Mucosa of descending colon (tissue), 3 donors: ENCODE measurements around the gene ATP6V0C. TPM values are rescaled to one million over a fixed set of nuclear protein-coding genes. Genes with fewer than 3 reads are reported as not detected.
"Not testable (repeated sequence)": the region's sequence is repeated elsewhere in the genome, so short reads cannot be mapped to it uniquely, and the experiment has no call there.

Experiments used
- ATAC-seq: fragments of 200-7000 bp; cut with Tn5 transposase; one replicate; pipeline ENCODE4 v1.9.1; 2020; ENCODE audit warnings: mild to moderate bottlenecking, moderate library complexity
- DNase-seq, 3 donors: peaks; one replicate each; pipeline ENCODE4 v3.0.0-alpha.2; 2020
- H3K36me3 ChIP-seq: fragments of 200-600 bp; one replicate; pipeline ENCODE4 v1.8.0; 2021; ENCODE audit warnings: low read depth, mild to moderate bottlenecking
- H3K4me1 ChIP-seq: fragments of 200-600 bp; one replicate; pipeline ENCODE4 v1.8.0; 2021; ENCODE audit warnings: low read depth, mild to moderate bottlenecking
- H3K4me3 ChIP-seq: fragments of 200-600 bp; one replicate; pipeline ENCODE4 v1.8.0; 2021; ENCODE audit warnings: mild to moderate bottlenecking
- H3K9me3 ChIP-seq: fragments of 200-600 bp; one replicate; pipeline ENCODE4 v1.8.0; 2021; ENCODE audit warnings: mild to moderate bottlenecking
- intact Hi-C, 2 donors: fragments of 100-400 bp; cut with DNase I in 1 of 2; cut with micrococcal nuclease in 1 of 2; formaldehyde crosslinking; loops; one replicate each; pipeline versions ENCODE4 v1.11.0 to v1.11.1; 2022; cut with DNase I, micrococcal nuclease
- microRNA-seq: library from miRNA; unstranded; fragments of <30 nt; microRNA quantifications from one replicate; pipeline ENCODE4, GENCODE V29; 2019
- total RNA-seq, 3 donors: library from RNA; stranded (reverse); fragmentation: NEBNext Ultra II Directional in 2 of 3; extraction: Animal tissue kit (Norgen Biotek cat#: 25700) in 2 of 3; gene quantifications; one replicate each; pipeline versions ENCODE4 v1.2.1 to v1.2.4, GENCODE V29; 2021 to 2023
- TF ChIP-seq, protein P1 (sequence below): fragments of 200-600 bp; IDR thresholded peaks from one replicate; pipeline ENCODE4 v1.8.0; 2022; ENCODE audit warnings: antibody characterized with exemption, mild to moderate bottlenecking
- donor health status: DM: no; HTN: no; CAD: no; lungs with moderate emphysema.
- donor health status: DM: no; HTN: no; CAD: no.
- donor health status: DM: no; HTN: yes; CAD: no.

Gene ATP6V0C
- total RNA-seq, 3 donors from 2014 or later = 171 to 261 (median 201) TPM

DNA sequence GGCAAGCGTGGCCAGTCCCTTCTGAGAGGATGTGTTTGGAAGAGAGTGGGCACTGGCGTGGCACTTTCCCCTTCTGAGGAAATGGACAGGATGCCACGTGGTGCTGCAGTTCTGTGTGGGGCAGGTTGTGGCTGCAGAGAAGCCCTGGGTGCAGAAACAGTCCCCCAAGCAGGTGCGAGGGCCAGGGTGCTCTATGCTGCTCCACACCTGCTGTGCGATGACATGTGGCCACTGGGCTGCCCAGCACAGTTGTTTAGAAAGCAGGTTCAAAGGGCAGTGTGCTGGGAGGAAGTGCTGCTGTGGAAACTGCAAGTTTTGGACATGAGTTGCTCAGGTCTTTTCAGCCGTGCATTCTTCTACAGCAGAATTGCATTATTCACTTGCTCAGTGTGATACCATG lies 27.7 kb downstream of the ATP6V0C start:
- intact Hi-C loops, H3K9me3 ChIP-seq, H3K36me3 ChIP-seq, H3K4me3 ChIP-seq: not testable (repeated sequence)
- DNase-seq = peak; percentile 54 to 73 (median 66)
- peaks cover 35% of the 10 kb centered on the region for H3K4me1 ChIP-seq
- peak; percentile 54 for ATAC-seq

DNA sequence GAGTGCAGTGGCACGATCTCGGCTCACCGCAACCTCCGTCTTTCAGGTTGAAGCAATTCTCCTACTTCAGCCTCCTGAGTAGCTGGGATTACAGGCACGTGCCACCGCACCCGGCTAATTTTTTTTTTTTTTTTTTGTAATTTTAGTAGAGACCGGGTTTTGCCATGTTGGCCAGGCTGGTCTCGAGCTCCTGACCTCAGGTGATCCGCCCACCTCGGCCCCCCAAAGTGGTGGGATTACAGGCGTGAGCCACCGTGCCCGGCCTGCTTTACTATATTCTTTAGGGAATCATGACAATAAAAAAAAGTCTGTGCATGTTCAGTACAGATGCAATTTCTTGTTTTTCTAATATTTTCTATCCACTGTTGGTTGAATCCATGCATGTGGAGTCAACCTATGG lies 30.0 kb downstream of the ATP6V0C start:
- ATAC-seq, intact Hi-C loops, H3K4me3 ChIP-seq, H3K36me3 ChIP-seq, H3K9me3 ChIP-seq: not testable (repeated sequence)
- peaks cover 30% of the 10 kb centered on the region for H3K4me1 ChIP-seq
- peak in 1 of 3 donors; percentile 36 for DNase-seq

DNA sequence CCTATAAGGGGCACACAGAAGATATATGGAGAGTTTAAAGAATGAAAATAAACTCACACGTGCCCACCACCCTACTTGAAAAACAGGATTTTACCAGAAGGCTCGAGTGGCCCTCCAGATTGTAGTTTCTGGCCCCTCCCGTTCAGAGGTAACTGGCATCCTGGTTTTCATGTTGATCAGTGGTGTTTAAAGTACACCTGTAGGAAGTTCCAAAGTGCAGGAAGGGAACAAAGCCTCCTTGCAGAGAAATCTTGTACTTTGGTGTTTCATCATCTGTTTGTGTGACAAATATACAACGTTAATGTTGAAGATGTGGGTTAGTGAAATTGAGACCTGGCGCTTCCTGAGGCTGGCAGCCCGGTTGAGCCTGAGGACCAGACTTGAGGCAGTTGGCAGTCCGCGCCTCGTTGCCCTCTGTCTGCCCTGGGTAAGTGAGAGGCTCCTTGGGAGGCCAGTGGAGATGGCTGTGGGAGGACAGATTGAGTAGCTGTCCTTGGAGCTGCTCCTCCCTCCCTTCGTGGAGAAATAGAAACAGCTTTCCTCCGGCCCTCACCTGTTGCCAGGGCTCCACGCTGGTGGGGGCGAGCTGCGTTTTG lies 36.6 kb downstream of the ATP6V0C start:
- H3K4me3 ChIP-seq, intact Hi-C loops, H3K9me3 ChIP-seq, DNase-seq, H3K4me1 ChIP-seq, H3K36me3 ChIP-seq: not testable (repeated sequence)
- peak; percentile 81 for ATAC-seq

DNA sequence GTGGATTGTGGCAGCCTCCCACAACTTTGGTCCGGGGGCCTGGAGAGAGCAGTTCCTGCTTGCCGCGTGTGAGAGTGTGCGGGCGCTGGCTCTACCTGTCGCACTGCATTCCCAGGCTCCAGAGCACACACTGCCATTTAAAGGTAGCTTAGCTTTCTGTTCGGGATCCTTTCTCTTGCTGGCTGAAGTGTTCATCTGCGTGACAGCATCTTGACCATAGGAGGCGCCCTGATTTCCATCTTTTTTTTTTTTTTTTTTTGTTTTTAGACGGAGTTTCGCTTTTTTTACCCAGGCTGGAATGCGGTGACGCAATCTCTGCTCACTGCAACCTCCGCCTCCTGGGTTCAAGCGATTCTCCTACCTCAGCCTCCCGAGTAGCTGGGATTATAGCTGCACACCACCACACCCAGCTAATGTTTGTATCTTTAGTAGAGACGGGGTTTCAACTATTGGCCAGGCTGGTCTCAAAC lies 37.7 kb downstream of the ATP6V0C start:
- ATAC-seq = peak; percentile 48
- H3K9me3 ChIP-seq, H3K4me3 ChIP-seq, intact Hi-C loops, H3K4me1 ChIP-seq, H3K36me3 ChIP-seq: not testable (repeated sequence)
- peak in 2 of 3 donors; percentile 5 to 29 for DNase-seq

DNA sequence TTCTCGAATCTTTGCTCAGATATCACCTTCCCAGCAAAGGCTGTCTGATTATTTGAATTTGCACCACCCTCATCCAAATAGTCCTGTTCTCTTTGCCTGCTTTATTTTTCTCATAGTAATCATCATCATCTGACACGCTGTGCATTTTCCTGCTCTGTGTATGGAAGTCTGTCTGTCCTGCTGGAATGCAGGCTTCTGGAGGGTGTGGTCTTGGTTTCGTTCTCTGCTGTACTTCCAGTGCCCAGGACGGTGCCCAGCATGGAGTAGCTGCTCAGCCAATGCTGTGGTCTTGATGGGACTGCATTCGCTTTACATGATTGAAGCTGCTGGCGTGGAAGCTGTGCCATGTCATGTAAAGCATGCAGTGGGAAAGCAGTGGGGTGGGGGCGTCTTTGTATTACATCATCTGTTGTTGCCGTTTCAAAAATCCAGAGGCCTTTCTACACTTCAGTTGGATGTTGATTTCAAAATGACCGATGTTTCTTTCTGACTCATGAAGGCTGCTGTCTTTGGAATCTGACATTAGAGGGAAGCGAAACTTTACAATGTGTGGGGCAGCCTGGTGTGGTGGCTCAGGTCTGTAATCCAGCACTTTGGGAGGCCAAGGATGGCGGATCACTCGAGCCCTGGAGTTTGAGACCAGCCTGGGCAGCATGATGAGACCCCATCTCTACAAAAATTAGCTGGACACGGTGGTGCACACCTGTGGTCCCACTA lies 41.1 kb downstream of the ATP6V0C start:
- intact Hi-C loops, H3K4me1 ChIP-seq, H3K4me3 ChIP-seq, H3K36me3 ChIP-seq, H3K9me3 ChIP-seq, DNase-seq, ATAC-seq: not testable (repeated sequence)

DNA sequence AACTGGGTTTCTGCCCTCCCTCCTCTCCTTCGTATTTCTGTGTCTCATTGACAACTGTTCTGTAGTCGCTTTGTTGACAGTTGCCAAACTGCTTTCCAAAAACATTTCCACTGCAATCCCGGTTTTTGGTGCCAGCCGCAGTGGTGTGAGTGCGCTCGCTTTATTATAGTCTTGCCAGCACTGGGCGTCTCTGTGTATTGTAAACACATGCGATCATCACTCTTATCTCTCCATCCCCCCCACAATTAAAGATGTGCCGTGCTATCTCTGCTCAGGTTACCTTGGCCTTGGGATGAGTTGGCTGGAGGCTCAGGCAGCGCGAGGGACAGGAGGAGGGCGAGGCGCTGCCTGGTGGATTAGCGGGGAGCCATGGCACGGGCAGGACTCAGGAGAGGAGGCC lies 43.4 kb downstream of the ATP6V0C start:
- H3K4me3 ChIP-seq, H3K36me3 ChIP-seq, H3K9me3 ChIP-seq, DNase-seq, ATAC-seq, H3K4me1 ChIP-seq, intact Hi-C loops: not testable (repeated sequence)

DNA sequence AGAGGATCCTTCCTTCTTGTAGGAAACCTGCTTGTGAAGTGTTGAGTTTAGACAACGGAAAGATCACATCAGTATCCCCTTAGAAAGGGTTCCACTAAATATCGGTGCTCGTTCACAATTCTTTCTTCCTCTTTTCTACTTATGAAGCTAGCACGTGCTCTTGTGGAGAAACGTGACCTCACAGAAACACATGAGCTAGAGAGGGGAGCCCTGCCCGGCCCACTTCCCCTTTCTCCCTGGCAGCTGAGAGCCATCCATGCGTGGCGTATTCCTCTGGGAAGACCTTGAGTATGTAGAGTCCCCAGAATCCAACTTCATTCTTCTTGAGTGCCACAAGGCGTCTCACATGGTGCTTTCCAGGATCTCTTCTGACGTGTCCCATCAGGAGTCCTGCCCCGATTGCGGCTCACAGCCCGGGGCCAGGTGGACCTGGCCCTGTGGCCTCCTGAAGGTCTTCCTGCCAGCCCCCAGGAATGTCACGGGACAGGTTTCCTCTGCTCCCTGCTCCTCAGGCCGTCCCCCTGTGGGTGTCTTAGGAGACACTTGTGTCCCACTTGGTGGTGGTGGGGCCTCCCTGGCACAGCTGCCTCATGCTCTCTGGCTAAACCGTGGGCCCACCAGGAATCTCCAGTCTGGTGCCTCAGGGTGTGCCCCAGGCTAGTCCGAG lies 46.5 kb downstream of the ATP6V0C start:
- H3K4me1 ChIP-seq, intact Hi-C loops, H3K36me3 ChIP-seq, H3K9me3 ChIP-seq, H3K4me3 ChIP-seq, DNase-seq: not testable (repeated sequence)
- ATAC-seq = peak; percentile 42

DNA sequence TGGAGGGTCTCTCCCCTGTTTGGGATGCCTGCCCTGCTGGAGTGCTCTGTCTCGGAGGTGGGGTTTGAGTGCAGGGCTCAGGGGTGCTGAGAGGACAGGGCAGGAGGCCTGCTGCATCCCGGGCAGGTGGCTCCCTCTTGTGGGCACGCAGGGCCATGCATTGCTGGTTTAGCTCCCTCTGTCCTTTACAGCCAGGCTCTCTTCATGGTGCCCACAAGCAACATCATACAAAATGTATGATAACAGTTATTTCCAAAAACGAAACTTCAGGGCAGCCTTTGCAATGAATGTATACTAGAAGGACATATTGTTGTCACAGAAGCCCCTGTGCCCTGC lies 47.0 kb downstream of the ATP6V0C start:
- H3K36me3 ChIP-seq, H3K4me1 ChIP-seq, H3K4me3 ChIP-seq, H3K9me3 ChIP-seq, intact Hi-C loops: not testable (repeated sequence)
- DNase-seq (peak; percentile 78 to 87 (median 82)), ATAC-seq (peak; percentile 96)
- TF ChIP-seq, protein P1, sequence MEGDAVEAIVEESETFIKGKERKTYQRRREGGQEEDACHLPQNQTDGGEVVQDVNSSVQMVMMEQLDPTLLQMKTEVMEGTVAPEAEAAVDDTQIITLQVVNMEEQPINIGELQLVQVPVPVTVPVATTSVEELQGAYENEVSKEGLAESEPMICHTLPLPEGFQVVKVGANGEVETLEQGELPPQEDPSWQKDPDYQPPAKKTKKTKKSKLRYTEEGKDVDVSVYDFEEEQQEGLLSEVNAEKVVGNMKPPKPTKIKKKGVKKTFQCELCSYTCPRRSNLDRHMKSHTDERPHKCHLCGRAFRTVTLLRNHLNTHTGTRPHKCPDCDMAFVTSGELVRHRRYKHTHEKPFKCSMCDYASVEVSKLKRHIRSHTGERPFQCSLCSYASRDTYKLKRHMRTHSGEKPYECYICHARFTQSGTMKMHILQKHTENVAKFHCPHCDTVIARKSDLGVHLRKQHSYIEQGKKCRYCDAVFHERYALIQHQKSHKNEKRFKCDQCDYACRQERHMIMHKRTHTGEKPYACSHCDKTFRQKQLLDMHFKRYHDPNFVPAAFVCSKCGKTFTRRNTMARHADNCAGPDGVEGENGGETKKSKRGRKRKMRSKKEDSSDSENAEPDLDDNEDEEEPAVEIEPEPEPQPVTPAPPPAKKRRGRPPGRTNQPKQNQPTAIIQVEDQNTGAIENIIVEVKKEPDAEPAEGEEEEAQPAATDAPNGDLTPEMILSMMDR = peak; percentile 29

DNA sequence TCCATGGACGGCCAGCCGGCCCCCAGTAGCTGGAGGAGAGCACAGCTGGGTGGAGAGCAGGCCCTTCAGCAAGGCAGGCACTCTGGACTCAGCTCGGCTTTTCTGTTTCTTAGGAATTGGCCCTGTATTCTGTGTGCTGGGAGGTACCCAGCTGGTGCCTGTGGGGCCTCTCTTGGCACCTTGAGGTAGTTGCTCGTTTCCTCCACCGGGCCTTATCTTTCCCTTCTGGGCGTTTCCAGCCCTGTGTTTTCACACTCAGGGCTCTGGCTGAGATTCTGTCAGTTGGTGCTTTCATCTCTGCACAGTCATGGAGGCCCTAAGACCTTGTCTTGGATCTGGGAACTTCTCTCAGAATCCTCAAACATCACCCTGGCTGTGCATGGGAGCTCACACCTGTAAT lies 53.8 kb downstream of the ATP6V0C start:
- H3K36me3 ChIP-seq, intact Hi-C loops, H3K4me3 ChIP-seq, H3K4me1 ChIP-seq, DNase-seq, H3K9me3 ChIP-seq: not testable (repeated sequence)
- peak; percentile 81 for ATAC-seq

DNA sequence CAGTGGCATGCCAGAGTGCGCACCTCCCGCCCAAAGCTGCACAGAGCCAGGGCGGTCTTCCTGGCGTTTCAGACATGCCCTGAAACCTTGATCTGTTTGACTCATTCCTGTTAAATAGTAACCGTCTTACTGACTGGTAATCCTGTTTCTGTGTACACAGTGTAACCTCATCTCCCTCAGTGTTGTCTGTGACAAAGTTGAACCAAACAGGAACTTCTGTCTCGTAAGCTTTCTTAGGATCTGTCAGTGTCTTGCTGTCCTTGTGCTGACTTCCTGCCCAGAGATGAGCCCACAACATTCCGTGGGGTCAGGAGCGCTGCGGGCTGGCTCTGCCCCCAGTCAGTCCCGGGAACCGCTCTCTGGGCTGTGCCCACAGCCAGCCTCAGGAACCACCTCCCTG lies 54.8 kb downstream of the ATP6V0C start:
- H3K36me3 ChIP-seq, H3K4me1 ChIP-seq, DNase-seq, intact Hi-C loops, H3K9me3 ChIP-seq, H3K4me3 ChIP-seq: not testable (repeated sequence)
- ATAC-seq = peak; percentile 92

Small RNA genes within 50 kb of the gene (microRNA-seq; reads per million reads assigned to microRNA genes)
- not detected for gene MIR3178
- gene MIR6768 = not detected

Other genes starting within 250 kb of the ATP6V0C start
- 100 to 1,000 TPM; 125 to 144 (median 125) TPM for gene RNPS1, start 245.8 kb upstream of the ATP6V0C start, total RNA-seq
- 10 to 100 TPM in 1 of 3 donors, 1 to 10 TPM in 2; 3.0 to 13.5 (median 3.4) TPM for gene ABCA3, start 173.2 kb upstream of the ATP6V0C start, total RNA-seq
- gene CCNF, start 84.5 kb upstream of the ATP6V0C start, total RNA-seq = 10 to 100 TPM in 1 of 3 donors, 1 to 10 TPM in 2; 3.4 to 12.7 (median 3.7) TPM
- gene TEDC2, start 53.8 kb upstream of the ATP6V0C start, total RNA-seq = 1 to 10 TPM; 1.1 to 5.5 (median 2.8) TPM
- gene NTN3, start 42.7 kb upstream of the ATP6V0C start, total RNA-seq = under 1 TPM in 1 of 3 donors, not detected in 2; 0.44 TPM
- 10 to 100 TPM in 1 of 3 donors, 1 to 10 TPM in 2; 6.9 to 14.3 (median 8.5) TPM for gene TBC1D24, start 38.8 kb upstream of the ATP6V0C start, total RNA-seq
- 10 to 100 TPM; 33.6 to 51.2 (median 38.4) TPM for gene AMDHD2, start 6.4 kb downstream of the ATP6V0C start, total RNA-seq
- 1 to 10 TPM in 1 of 3 donors, under 1 TPM in 1, not detected in 1; 0.89 to 1.2 TPM for gene CEMP1, start 17.5 kb downstream of the ATP6V0C start, total RNA-seq
- 10 to 100 TPM; 73.3 to 79.6 (median 79.3) TPM for gene PDPK1, start 24.1 kb downstream of the ATP6V0C start, total RNA-seq
- gene KCTD5, start 168.6 kb downstream of the ATP6V0C start, total RNA-seq = 10 to 100 TPM; 28.2 to 80.7 (median 48.5) TPM
- 1 to 10 TPM; 1.1 to 2.2 (median 1.4) TPM for gene PRSS27, start 206.3 kb downstream of the ATP6V0C start, total RNA-seq
- gene SRRM2, start 238.7 kb downstream of the ATP6V0C start, total RNA-seq = 100 to 1,000 TPM; 538 to 819 (median 692) TPM